D341Med (cell line): ENCODE results near the gene STK39.

Experiments used
- DNase-seq: peaks from one replicate; pipeline ENCODE4 v3.0.0; 2012; ENCODE audit warnings: low spot score

STK39 gene

DNA sequence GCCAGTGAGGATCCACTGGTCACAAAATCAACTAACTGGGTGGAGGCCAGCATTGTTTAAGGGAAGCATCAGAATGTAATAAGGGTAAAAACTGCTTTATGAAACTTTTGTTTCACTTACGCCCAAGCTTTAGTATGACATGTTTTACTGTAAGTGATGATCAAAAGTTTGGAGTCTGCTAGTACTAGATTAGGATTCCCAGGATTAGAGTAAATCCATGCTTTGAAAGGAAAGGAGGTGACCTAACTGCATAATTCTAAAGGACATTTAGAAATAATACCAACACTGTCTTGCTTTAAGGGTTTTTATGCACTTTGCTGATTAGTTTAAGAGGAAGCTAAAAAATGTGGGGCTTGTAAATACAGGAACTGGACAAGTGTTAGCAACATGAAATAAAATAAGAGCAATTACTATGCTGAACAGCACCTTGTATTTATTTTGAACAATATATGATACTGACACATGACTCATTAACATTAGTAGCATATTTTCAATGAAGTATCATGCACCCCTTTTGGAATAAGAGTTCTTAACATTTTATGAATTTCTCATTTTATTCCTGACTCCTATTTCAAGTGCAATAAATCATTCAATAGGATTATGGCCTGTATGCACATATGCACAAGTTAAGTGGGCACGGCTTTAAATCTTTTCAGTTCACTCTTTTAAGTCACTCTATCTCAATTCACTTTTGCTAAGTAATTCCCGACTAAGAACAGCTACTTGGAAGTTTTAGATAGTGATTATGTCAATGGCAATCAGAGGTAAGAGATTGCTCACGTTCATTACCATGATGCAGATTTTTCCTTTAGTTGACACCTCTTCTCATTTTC, 62.5 kb downstream of the STK39 start:
- DNase-seq: no peak

DNA sequence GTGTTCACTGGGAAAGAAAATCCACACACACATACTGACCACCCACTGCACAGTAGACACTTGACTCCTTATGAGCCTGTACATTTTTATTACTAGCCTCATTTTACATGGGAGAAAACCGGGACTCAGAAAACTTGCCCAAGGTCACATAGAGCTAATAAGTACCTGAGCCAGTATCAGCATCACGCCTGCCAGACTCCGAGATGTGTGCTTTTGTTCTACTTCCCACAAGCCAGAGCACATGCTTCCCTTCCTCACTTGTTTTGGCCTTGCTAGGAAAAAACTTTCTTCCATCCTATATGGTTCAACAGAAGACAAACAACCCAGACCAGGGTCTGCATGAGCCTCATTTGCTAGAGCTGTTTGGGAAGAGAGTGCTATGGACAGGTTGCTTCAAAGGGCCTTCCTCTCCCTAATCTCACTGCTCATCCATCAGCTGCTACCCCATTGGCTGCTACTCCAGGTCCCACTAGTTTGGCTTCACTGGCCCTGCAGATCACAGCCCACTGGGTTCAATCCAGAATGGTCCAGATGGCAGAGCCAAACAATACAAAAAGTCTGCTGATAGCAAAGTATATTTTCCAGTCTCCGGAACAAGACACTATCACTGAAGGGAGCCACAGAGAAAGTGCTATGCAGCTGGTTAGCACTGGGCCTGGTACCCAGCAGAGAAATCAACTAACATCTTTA, 63.9 kb downstream of the STK39 start:
- no peak for DNase-seq

DNA sequence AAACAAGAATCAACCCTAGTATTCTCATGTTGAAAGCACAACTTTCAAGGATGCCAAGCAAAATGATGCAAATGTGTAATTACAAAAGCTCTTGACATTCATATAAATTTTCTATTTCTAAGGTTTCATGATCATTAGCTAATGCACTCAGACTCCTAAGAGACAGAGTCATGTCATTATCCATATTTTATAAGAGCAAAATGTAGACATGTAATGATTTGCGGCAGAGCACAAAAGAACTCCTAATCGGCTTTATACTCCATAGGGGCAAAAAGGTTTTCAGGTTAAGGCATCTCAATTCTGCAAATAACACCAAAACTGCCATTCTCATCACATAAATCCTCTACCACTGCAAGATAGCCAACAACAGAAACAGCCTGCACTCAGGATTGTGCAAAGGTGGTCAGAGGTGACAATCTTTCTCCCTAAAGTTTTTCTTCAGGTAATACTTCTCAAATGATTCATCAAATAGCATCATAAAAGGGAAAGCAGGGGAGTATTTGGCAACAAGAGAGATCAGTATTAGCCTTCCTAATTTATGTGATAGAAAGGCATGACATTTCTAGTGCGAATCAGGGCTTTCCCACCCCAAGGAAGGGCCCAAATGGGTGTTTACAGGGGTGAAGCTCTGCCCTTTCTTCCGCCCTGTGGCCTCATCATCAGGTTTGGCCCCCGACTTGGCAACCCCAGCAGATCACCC, 64.7 kb downstream of the STK39 start:
- no peak for DNase-seq

DNA sequence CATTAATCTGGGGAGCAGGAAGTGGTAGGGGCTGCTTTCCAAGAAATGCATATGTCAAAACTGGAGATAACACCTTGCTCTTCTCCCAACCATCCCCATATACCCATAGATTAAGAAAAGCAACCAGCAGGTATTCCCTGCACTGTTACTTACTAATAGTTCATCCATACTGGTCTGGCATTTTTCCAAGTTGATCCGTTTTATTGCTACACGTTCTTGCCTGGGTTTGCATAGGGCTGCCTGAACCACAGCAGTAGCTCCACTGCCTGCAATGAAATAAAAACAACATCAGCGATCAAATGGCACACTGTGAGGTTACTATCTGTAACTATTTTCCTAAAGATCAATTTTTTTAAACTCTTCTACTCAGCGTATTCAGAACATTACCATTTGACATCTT, 65.6 kb downstream of the STK39 start:
- no peak for DNase-seq

DNA sequence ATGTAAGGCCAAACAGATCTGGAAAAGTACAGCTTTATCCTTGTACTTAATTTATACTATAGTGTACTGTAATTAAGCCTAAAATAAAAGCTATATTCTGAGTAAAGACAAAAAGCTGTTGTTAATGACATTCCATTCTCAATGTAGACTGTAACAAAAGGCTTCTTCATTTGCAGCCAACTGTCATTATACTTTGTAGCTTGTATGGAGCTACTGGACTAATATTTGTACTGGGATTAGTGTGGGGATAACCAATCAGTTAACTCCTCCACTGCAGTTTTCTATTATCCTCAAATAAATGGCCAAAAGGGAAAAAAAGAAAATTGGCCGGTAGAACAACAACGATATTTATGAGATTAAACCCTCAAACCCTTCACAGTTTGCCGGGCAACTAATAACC, 66.5 kb downstream of the STK39 start:
- DNase-seq: no peak

DNA sequence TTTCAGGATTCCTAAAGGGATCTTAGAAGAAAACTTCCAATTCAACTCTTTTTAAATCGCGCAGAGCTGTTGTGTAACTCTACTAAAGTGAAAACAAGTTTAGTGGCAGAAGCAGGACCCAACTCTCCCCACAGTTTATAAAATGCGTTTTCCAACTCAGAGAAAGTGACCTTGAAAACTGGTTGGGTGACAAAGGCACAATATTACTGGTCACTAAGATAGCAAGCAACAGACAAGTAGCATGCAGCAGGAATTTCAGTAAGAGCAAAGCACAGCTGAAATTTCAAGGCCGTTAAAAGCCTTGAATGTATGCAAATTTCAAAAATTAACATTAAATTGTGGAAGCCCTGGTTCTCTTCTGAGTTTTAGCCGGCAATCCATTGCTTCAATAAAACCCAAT, 66.9 kb downstream of the STK39 start:
- no peak for DNase-seq

DNA sequence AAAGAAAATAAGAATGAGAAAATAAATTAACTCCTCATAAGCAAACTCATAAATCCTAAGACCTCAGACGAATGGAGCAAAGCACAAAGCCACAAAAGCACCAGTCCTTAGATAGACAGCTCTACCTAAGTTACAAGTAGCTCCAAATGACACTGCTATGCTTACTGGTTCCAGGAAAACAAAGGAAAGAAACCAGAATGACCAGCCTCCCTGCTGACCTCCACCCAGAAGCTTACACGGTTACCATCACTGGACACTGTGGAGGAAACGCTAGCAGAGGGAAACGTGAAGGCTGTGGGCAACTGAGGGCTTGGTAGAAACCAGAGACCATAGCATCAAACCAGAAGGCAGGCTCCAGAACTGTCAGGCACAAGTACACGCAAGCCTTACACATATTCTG, 67.8 kb downstream of the STK39 start:
- DNase-seq: no peak

DNA sequence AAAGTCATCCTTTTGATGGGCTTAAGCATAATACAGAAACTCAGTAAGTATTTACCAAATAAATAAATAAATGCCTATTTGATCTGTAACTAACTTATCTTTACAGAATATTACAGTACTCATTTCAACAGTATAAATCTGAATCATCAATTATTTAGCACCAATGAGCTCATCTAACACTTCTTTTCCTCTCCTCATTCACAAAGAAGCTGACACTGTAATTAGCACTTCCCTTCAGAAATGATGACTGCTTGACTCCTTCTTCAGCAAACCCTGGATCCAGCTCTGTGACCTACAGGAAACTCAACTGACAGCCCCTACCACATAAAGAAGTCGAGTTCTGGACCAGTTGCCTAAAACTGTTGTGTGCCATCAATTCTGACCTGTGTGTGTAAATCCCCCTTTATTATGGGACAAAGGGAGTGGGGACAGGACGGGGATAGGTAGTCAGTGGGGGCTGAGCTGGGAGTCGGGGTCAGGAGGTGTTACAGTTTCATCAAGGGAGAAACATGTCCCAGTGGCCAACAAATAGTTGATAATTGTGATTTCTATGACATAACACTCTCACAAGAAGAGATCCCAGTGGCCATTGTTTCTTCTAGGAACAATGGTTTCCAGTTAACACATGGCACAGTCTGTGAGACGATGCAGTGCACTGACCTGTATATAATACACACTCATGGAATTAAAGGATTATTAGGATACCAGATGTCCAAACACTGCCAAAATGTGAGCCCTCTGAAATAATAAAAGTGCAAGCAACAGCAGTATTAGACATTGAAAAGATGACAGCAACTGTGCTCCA, 68.7 kb downstream of the STK39 start:
- DNase-seq: peak; percentile 30

DNA sequence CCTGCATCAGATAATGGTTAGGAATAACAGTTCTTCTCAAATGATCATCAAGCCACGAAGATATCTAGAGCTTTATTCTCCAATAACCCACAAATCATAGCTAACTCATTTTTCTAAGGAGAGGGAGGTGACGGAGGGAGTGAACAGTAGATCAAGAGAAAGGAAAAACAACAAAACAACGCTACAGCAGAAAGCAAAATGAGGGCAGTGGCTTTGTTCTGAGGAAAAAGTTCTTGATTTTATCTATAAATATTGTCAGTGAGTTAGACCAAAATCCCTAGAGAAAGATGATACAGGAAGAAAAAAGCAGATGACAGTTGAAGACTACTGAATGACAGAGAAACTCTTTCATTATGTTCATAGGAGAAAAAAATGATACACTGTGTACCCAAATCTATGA, 71.0 kb downstream of the STK39 start:
- DNase-seq: no peak

DNA sequence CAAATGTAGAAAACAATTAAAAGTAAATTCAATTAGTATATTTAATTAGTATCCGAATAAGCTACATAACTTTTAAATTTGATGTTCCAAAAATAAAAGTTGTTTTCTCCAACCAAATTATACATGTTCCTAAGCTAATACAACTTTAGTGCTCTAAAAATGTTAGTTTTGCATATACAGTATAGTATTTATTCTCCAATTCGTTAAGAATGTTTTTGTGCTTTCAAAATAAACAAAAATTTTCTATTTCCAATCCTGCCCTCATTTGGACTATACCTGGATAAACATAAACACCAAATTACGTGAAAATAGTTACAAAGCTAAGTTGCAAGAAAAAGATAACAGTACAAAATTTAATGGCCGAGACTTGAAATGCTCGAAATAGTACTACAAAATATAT, 71.9 kb downstream of the STK39 start:
- DNase-seq: no peak

DNA sequence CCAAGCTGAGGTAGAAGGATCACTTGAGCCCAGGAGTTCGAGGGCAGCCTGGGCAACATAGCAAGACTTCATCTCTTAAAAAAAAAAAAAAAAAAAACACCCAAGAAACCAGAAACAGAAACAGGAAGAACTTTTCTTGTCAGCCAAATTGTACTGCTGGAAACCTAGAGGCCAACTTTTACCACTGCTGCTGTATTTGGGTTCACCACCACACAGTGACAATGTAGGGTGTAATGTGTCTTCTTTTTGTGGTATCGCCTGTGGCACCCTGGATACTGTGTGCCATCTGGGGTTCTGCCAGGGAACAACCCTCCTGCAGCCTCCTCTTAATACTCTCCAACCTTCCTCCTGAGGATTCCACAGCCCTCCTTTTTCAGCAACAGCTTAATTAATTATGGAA, 72.6 kb downstream of the STK39 start:
- no peak for DNase-seq

DNA sequence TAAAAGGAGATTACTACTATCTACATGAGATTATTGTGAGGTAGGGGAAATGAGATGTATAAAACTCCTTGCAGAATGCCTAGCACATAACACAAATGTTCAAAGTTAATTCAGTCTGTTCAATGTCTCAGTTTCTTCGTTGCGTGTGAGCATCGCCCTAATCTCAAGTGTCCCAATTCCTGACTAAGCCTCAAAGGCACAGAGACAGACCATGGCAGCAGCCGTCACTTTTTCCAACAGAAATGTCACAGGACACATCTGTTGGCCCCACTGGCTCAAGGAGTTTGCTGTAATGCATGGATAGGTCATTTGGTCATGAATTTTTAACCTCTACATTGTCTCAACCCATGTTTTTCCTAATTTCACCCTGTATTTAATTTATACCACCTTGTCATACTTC, 75.3 kb downstream of the STK39 start:
- no peak for DNase-seq

DNA sequence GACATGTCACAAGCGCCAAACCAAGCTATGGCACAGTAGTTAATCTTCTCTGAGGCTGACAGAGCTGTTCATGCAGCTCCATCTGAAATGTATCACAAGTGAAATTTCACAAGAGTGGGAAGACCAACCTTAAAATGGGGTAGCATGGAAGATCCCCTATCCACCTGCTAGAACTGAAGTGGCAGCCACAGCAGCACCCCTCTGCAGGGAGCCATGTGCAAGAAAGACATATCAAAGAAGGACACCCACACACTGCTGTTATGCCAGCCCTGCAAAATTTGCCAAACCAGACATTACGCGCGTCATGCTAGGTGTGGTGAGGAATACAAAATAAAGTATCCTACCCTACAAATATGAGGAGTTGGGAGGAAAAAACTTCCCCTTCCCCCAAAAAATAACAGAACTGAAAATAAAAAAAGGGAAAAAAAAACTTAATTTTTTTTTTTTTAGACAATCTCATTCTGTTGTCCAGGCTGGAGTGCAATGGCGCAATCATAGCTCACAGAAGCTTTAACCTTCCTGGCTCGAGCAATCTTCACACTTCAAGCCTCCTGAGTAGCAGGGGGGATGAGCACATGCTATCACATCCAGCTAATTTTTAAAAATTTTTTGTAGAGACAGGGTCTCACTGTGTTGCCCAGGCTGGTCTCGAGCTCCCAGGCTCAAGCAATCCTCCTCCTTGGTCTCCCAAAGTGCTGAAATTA, 76.2 kb downstream of the STK39 start:
- DNase-seq: no peak

DNA sequence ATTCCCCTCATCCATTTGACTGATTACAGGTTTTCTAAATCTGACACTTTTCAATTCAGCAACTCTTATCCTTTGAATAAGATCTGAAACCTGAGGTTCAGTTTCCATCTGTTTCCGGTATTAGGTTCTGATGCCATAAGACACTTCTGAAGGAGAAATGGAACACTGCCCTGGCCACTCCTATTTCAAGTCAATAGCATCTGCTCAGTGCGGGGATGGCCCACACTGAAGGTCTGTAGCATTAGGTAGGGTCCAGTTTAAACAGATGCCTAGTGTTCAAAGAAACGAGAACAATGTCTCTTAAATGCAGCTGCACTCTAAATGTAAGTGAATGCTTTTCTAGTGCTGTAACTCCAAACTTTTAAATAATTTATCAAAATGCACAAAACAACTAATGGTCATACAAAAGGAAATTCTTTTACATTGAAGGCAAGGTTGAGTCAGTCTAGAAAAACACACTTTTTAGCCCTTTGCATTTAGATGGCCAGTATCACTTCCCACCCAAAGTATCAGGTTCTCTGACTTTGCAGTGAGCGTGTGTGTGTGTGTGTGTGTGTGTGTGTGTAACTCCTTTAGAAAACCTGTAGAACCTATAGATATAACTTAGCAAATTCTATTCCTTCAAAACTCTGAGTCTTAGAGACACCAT, 78.2 kb downstream of the STK39 start:
- no peak for DNase-seq

DNA sequence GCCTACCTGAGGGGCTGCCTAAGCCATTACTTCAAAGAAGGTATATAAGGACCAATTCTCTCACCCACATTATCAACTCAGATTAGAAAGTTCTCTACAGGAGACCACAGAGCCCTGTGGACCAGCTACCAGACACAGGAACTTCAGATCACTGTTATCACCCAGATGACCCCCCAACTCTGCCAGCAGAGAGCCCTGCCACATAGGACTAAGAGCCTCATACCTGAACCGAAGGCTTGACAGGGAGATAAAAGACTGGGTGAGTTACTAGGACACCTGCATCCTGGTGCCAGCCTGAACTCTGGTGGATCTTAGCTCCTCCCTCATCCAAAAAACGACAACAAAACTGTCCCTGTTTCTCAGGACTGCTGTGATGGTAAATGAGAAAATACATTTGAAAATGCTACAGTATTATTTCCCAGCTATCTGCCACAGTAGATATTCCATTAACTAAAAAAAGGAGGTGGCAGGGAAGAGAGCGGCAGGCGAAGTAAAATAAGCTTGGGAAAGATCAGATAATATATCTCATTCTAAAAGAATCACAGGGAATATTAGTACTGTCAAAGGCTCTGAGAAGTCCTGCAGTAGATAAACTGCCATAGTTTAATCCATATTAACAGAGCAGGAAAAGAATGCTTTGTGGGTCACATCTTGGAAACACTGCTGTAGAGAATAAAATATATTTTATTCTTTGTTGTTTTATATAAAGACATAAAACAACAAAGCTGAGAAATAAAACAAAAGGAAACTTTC, 79.7 kb downstream of the STK39 start:
- DNase-seq: no peak

DNA sequence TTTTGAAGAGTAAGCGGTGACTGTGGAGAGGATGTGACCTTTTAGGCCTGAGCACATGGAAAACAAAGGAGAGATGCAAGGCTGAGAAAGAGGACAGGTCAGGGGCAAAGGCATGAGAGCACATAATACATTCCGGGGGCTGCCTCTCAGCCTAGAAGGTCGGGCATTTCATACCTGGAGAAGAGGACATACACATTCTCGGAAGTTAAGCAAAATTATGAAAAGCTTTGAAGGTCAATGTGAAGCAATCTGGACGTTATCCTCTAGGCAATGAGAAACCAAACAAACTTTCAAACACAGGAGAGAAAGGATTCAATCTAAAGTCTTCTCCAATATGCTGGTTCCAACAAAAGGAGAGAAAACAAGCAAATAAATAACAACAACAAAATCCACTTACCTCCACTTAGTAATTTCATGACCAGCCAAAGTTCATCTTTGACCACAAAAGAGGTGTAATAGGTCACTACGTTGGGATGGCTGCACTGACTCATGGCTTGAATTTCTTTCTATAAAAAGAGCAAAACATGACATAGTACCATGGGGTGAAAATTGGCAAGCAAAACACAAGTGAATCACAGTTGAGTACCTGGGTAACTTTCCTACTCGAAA, 80.4 kb downstream of the STK39 start:
- DNase-seq: no peak

DNA sequence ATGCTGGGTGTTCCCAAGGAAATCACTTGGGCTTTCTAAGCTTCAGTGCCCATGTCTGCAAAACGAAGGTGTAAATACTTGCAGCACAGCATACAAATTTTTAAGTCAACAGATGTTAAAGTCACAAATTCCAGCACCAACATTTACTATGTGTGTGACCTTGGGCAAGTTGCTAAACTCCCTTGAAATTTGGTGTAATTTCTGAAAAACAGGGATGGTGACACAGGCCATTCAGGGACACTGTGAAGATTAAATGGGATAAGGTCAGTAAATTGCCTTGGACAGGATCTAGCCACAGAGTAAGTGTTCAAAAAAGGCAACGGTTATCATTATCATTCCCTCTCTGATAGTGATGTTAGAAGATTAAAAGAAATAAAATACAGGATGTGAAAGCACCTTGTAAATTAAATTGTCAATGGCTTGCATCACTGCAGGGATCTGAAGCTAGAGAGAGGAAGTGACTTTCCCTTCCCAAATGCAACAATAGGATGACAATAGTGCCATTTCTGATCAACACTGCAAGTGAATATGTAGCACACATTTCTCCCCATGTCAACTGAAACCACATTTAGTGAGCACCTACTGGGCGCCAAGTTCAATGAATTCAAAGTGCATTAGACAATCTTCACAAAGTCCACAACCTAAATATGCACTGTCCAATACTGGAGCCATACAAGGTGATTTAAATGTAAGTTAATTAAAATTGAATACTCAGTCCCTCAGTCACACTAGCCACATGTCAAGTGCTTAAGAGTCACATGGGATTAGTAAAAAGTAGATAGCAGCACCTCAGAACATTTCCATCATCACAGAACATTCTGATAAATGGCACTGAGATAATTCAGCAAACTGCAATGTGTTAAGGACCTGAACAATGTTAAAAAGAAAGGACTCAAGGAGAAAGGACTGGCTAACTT, 81.2 kb downstream of the STK39 start:
- no peak for DNase-seq

DNA sequence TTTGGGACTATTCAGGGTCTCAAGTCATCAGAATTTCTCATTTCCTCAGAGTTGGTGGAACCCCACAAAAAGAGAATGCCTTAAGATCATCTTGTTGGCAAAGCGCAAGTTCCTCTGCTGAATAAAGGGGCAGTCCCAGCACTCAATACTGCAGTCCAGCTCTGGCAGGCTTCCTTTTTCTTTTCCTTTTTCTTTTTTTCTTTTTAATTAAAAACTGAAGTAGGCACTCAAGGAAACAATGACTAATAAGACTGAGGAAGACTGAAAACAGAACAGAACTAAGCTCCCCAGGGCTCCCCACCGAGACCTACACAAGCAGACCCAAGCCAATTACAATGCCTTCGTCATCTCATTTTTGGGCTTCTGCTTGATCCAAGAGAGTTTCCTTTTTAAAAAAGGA, 82.0 kb downstream of the STK39 start:
- DNase-seq: no peak

DNA sequence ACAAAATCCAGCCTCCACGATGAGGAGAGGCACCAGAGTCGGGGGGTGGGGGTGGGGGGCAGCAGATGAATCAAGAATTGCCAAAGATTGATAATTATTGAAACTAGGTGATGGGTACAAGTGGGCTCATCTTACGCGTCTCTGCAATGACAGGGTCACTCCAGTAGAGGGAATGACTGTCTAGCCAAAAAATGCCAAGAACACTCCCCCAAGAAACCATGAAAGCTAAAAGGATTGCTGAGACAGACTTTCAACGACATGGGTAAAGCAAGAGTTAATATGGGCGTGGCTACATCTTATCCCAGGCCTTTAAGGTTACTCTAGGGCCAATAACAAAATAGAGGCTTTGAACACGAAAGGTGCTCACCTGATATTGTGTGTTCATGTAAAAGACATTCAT, 86.5 kb downstream of the STK39 start:
- DNase-seq: peak; percentile 44
